HG03108 (cell line): ENCODE data around the gene C20orf202.

Experiments
- ATAC-seq: cut with Tn5 transposase; IDR thresholded peaks from one replicate; pipeline ENCODE4 v1.9.1; 2021; ENCODE audit warnings: moderate library complexity; ENCODE audit not compliant: unreplicated experiment

Gene C20orf202

DNA sequence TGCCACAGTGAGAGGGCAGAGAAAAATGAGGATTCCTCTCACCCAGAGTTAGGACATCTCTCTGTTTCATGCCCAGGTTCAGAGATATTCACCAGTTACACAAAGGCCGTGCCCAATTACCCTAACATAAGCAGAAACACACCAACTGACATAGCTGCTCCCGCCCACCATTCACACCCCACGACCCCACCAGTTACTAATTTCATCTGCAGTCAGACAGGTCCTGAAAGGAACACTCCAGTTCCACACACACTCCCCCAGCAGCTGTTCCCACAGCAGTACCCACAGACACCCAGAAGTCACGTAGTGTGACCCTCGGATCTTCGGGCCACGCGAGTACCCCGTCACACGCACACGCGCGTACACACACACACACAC, 19.0 kb upstream of the C20orf202 start:
- no peak for ATAC-seq

DNA sequence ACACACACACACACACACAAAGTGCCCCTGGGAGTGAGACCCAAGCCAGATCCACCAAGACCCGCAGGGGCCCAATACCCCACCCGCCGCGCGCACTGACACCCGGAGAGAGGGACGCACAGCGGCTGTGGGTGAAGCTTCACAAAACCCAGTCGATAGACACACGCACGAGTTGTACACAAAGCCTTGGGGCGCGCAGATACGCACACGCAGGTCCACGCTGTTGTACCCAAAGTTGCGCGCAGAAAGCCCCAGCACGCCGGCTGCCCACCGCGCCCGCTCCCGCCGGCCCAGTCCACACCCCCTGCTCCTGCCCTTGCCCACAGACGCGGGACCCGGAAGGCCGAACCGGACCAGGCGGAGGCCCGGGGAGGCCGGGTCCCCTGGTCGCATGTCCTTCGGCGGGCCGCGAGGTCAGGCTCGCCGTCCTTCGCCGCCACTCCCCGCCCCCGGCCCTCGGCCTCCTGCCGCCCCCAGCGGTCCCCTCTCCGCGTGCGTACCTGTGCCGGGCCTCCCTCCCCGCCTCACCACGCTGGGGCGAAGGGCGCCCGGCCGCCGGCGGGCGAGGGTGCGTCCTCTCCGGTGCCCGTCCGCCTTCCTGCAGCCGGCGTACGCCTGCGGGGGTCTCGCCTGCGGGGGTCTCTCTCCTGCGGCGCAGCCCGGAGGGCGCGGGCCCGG, 18.5 kb upstream of the C20orf202 start, which contains the start of gene TMEM74B:
TMEM74B (minus strand) TSS at position 344 of the 678 bp plus-strand sequence. CDS start 1,180 bp downstream, outside the sequence.
- no peak for ATAC-seq

GRCh38 chr20:1185316-1185741, 17.9 kb upstream of the C20orf202 start:
- ATAC-seq: no peak

GRCh38 chr20:1185790-1186334, 17.4 kb upstream of the C20orf202 start:
- ATAC-seq: no peak

- no peak for ATAC-seq
These were observed 16.8 kb upstream of the C20orf202 start for GRCh38 chr20:1186367-1186991.

DNA sequence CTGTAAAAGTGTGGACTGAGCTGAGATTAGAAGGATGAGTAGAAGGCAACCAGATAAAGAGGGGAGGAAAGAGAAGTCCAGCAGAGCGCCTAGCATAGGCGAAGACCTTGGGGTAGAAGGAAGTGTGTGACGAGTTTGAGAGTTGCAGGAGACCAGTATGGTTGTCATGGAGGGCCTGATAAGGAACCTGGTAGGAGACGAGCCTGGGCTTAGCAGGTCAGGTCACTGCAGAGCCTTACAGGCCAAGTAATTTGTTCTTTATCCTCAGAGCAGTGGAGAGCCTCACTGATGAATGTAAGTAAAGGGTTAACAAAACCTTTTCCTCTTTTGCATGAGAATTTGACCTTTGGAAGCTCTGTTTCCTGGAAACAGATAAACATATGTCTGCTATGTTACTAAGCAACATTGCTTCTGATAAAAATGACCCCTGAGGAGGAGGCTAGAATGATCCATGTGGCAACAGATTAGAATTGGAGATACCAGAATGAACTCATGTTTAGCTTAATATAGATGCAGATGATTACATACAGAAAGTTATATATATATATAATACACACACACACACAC, 15.6 kb upstream of the C20orf202 start:
- ATAC-seq: no peak

DNA sequence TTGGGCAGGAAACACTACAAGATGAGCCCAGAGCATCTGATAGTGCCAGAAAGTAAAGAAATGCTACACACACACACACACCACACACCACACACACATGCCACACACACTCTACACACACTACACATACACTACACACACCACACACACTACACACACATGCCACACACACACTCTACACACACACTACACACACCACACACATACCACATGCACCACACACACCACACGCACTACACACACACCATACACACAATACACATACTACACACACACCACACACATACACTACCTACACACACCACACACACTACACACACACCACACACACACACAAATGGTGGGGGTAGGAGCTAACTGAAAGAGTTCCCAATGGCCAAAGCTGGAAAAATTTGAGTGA, 14.9 kb upstream of the C20orf202 start:
- no peak for ATAC-seq

DNA sequence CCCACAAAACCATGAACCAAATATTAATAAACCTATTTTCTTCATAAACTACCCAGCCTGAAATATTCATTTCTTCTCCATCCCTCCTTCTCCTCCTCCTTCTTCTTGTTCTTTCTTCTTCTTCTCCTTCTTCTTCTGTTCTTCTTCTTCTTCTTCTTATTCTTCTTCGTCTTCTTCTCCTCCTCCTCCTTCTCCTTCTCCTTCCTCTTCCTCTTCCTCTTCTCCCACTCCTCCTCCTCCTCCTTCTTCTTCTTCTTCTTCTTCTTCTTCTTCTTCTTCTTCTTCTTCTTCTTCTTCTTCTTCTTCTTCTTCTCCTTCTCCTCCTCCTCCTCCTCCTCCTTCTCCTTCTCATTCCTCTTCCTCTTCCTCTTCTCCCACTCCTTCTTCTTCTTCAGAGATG, 13.4 kb upstream of the C20orf202 start:
- no peak for ATAC-seq

DNA sequence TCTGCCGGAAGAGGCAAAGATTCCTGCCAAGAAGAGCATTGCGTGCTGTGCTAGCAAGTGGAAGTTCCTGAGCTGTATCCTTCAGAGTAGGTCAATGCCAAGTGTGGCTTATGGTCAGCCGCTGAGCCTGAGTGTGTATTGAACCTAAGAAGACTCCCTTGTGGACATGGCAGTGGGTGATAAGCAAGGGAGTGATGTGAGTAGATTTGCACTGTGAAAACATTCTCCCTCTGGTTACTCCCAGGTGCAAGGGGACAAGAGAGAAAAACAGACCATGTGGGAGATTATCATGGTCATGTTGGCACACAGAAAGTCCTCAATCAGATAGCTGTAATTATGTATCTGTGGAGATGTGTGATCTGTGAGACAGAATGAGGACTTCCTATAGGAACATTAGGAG, 12.4 kb upstream of the C20orf202 start:
- ATAC-seq: no peak

- no peak for ATAC-seq
These were observed 12.0 kb upstream of the C20orf202 start for GRCh38 chr20:1191299-1191698.

GRCh38 chr20:1195226-1195625, 8.0 kb upstream of the C20orf202 start:
- ATAC-seq: no peak

- ATAC-seq: no peak
These were observed 6.6 kb upstream of the C20orf202 start for GRCh38 chr20:1196634-1197033.

- ATAC-seq: no peak
These were observed 5.5 kb upstream of the C20orf202 start for GRCh38 chr20:1197801-1198200.

DNA sequence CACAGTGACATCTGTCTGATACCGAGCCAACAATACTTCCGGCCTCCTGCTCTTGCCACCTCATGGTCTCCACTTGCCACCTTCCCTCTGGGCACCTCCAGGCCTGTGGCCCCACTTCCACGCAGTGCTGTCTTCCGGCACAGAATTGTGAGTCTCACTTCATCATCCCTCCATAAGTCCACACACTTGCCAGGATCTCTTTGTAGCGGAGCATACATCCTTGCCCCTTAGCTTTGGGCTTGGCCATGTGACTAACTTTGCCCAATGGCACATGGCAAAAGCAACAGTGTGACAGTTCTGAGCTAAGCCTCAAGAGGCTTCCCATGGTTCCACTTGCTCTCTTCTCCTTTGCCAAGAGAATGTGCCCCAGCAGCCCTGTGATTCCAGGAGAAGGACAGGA, 4.5 kb upstream of the C20orf202 start:
- no peak for ATAC-seq

- no peak for ATAC-seq
These were observed 3.9 kb upstream of the C20orf202 start for GRCh38 chr20:1199212-1199873.

DNA sequence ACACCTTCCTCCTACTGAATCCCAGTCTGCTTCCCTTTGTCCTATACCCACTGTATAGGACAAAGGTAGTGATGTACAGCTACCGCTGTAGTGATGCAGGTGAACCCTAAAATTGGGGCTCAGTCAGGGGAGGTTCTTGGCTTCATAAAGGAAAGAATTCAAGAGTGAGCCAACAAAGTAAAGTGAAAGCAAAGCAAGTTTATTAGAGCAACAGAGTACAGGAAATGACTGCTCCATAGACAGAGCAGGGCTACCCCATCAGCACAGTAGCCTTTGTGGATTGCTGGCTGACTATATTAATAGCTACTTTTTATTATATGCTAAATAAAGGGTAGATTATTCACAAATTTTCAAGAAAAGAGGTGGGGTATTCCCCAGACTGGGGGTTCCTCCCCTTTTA, 3.3 kb upstream of the C20orf202 start:
- no peak for ATAC-seq

GRCh38 chr20:1203630-1204029, 376 bp downstream of the C20orf202 start:
- no peak for ATAC-seq

GRCh38 chr20:1204113-1204512, 859 bp downstream of the C20orf202 start:
- no peak for ATAC-seq

DNA sequence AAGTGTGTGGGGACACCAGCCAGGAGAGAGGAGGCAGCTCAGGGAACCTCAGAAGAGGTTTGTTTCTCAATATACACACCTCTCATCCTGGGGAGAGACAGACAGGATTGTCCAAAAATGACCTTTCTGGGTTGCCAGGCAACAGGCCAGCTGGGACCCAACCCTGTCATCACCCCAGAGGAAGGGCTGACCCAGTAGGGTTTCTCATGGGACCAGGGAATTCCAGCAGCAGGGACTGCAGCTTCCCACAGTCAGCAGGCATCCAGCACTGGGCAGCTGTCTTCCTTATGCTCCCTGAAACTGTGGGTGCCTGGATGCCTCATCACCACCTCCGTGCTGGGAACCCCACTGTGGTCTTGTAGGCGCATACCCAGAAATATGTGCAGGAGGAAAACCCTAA, 1.3 kb downstream of the C20orf202 start:
- no peak for ATAC-seq

DNA sequence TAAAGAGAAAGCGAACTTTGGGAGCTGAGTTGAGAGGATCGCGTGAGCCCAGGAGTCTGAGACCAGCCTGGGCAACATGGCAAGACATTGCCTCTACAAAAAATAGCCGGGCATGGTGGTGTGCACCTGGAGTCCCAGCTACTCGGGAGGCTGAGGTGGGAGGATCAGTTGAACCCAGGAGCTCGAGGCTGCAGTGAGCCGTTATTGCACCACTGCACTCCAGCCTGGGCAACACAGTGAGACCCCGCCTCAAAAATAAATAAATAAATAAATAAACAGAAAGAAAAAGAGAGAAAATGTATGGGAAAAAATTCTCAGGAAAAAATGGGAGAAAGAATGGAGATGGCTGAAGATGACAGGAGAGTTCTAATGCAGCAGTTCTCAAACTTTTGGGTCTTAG, 2.5 kb downstream of the C20orf202 start:
- no peak for ATAC-seq

DNA sequence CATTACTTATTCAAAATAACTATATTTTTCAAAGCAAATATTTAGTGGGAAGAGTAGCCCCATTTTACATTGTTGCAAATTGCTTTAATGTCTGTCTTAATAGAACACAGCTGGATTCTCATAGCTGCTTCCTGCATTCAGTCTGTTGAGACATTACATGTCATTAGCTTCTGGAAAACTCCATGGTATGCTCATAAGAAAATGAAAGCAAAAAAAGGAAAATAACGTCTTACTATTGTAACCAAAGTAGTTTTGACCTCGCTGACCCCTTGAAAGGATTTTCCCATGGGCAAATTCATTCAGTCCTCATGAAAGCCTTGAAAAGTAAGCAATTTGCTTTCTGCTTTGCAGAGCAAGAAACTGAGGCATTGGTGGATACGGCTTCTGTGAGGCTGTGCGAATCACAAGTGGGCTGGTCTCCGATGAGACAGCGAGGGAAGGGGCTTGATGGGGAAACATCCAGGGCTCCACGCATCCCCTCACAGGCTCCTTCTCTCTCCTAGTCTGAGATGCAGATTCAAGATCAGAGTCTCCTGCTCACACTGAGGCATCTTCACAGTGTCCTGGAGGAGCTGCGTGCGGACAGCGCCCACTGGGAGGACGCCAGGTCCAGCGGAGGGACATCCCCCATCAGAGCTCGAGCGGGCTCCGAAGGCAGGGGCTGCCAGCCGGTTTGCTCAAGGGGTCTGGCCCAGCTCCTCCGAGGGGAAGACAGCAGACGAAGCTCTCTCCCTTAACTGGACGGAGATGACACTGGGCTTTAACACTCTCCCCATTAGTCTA, 3.3 kb downstream of the C20orf202 start:
- ATAC-seq: no peak
